Panc1 (cell line): ENCODE measurements around the gene POLE4. TPM values are rescaled to one million over a fixed set of nuclear protein-coding genes. Genes with fewer than 3 reads are reported as not detected.

Experiments used
- ATAC-seq: fragments of 200-7000 bp; cut with Tn5 transposase; 2 replicates; pipeline ENCODE4 v1.9.1; 2020; ENCODE audit warnings: mild to moderate bottlenecking, moderate library complexity
- BruUV-seq: library from RNA; stranded (reverse); fragments of 400-500 nt; replicated peaks from 2 replicates; lab custom pipeline; 2021; lab: Mats Ljungman, UMichigan
- CTCF ChIA-PET: fragments of 300-600 bp; sonication (Branson Sonifier 250); formaldehyde crosslinking; loops from one replicate; lab custom pipeline; 2022; ENCODE audit warnings: antibody characterized with exemption; lab: Charles Lee
- POLR2A ChIA-PET: fragments of 300-600 bp; sonication (Branson Sonifier 250); formaldehyde crosslinking; loops from one replicate; lab custom pipeline; 2022; ENCODE audit warnings: antibody characterized with exemption; lab: Charles Lee
- DNase-seq: peaks from one replicate; pipeline ENCODE4 v3.0.0-alpha.2; 2010; ENCODE audit warnings: low read depth, low spot score
- H3K27ac ChIP-seq: 2 replicates; pipeline ENCODE4 v1.5.1; 2011; ENCODE audit warnings: mild to moderate bottlenecking, low read length, inconsistent platforms
- H3K27me3 ChIP-seq: fragments of 200-500 bp; sonication (Bioruptor generic); 2 replicates; pipeline ENCODE4 v1.6.0; 2014; ENCODE audit warnings: low read length, inconsistent platforms; ENCODE audit not compliant: control insufficient read depth, insufficient read depth
- H3K36me3 ChIP-seq: fragments of 200-500 bp; sonication (Bioruptor generic); 2 replicates; pipeline ENCODE4 v1.5.1; 2014; ENCODE audit warnings: inconsistent platforms, mild to moderate bottlenecking, low read length, moderate library complexity; ENCODE audit not compliant: control insufficient read depth, insufficient read depth
- H3K4me1 ChIP-seq: 2 replicates; pipeline ENCODE4 v1.5.1; 2011; ENCODE audit warnings: inconsistent platforms, mild to moderate bottlenecking, low read length, moderate library complexity; ENCODE audit not compliant: control insufficient read depth, insufficient read depth
- H3K4me3 ChIP-seq, 2 experiments: 2 replicates each; pipeline ENCODE4 v1.5.1; 2011 to 2012; ENCODE audit warnings: low read depth in 2 of 2, low read length in 2 of 2, mild to moderate bottlenecking in 2 of 2, inconsistent platforms in 1 of 2, moderate library complexity in 1 of 2
- H3K9me3 ChIP-seq: fragments of 200-500 bp; sonication (Bioruptor generic); 2 replicates; pipeline ENCODE4 v1.5.1; 2014; ENCODE audit warnings: low read depth, mild to moderate bottlenecking, inconsistent platforms, low read length, moderate library complexity; ENCODE audit not compliant: control insufficient read depth, insufficient read depth
- POLR2AphosphoS5 ChIP-seq: IDR thresholded peaks from 2 replicates; pipeline ENCODE4 v1.6.1; 2012; ENCODE audit warnings: mild to moderate bottlenecking, low read depth, low read length, moderate library complexity
- SIN3A ChIP-seq: IDR thresholded peaks from 2 replicates; pipeline ENCODE4 v1.6.1; 2012; ENCODE audit warnings: low read depth, mild to moderate bottlenecking, low read length, moderate library complexity, borderline replicate concordance; ENCODE audit not compliant: insufficient read depth
- TCF7L2 ChIP-seq: IDR thresholded peaks from 2 replicates; pipeline ENCODE4 v1.6.1; 2011; ENCODE audit warnings: mild to moderate bottlenecking, low read depth, low read length, inconsistent platforms
- in situ Hi-C: cut with HindIII; loops from 2 replicates; pipeline ENCODE4 v1.10.0; 2016; ENCODE audit warnings: low sequenced_read_pairs, low pct_unique_long_range_greater_than_20kb
- intact Hi-C: fragments of 100-400 bp; cut with micrococcal nuclease; formaldehyde crosslinking; loops from one replicate; pipeline ENCODE4 v1.10.0; 2022; ENCODE audit not compliant: unreplicated experiment
- total RNA-seq: library from RNA; stranded (reverse); gene quantifications from one replicate; pipeline ENCODE4 v1.2.1, GENCODE V29; 2021; ENCODE audit not compliant: unreplicated experiment
- TF ChIP-seq, protein P1 (sequence below), 2 experiments: IDR thresholded peaks; 2 replicates each; pipeline ENCODE4 v1.6.1; 2011 to 2012; ENCODE audit warnings: low read depth in 2 of 2, control low read depth in 1 of 2, low read length in 1 of 2, mild to moderate bottlenecking in 1 of 2, moderate library complexity in 1 of 2; ENCODE audit not compliant: insufficient read depth in 1 of 2
- TF ChIP-seq, protein P2 (sequence below): fragments of 450-650 bp; IDR thresholded peaks from 2 replicates; pipeline ENCODE4 v1.5.1; 2017; ENCODE audit warnings: mild to moderate bottlenecking

POLE4 gene
- total RNA-seq, 1 experiment from 2014 or later = 103 TPM

DNA sequence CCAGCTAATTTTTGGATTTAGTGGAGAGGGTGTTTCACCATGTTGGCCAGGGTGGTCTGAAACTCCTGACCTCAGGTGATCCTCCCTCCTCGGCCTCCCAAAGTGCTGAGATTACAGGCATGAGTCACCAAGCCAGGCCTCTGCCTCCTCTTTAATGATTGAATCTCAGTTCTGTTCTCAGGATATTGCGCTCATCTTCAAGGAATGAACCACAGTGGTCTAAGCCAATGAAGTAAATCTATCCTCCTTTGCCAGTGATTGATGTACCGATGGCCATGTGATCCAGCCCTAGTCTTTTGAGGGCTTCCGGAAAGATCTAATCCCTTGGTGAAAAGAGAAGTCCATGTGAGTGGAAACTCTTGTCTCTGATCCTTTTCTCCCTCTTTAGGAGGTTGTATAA is 48.6 kb downstream of the POLE4 start:
- CTCF ChIA-PET = no interaction called here
- POLR2A ChIA-PET = no interaction called here
- H3K4me1 ChIP-seq = no peaks in the 10 kb centered on the region
- H3K27me3 ChIP-seq = no peaks in the 10 kb centered on the region
- TF ChIP-seq SIN3A (no peak), TCF7L2 (no peak), POLR2AphosphoS5 (no peak)
- TF ChIP-seq, protein P1, sequence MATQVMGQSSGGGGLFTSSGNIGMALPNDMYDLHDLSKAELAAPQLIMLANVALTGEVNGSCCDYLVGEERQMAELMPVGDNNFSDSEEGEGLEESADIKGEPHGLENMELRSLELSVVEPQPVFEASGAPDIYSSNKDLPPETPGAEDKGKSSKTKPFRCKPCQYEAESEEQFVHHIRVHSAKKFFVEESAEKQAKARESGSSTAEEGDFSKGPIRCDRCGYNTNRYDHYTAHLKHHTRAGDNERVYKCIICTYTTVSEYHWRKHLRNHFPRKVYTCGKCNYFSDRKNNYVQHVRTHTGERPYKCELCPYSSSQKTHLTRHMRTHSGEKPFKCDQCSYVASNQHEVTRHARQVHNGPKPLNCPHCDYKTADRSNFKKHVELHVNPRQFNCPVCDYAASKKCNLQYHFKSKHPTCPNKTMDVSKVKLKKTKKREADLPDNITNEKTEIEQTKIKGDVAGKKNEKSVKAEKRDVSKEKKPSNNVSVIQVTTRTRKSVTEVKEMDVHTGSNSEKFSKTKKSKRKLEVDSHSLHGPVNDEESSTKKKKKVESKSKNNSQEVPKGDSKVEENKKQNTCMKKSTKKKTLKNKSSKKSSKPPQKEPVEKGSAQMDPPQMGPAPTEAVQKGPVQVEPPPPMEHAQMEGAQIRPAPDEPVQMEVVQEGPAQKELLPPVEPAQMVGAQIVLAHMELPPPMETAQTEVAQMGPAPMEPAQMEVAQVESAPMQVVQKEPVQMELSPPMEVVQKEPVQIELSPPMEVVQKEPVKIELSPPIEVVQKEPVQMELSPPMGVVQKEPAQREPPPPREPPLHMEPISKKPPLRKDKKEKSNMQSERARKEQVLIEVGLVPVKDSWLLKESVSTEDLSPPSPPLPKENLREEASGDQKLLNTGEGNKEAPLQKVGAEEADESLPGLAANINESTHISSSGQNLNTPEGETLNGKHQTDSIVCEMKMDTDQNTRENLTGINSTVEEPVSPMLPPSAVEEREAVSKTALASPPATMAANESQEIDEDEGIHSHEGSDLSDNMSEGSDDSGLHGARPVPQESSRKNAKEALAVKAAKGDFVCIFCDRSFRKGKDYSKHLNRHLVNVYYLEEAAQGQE (IDR thresholded peaks at IDR 0.05; ENCODE audit: insufficient read depth in 1 of 2, low read depth in 2 of 2, low read length in 1 of 2) = no peak
- TF ChIP-seq, protein P2, sequence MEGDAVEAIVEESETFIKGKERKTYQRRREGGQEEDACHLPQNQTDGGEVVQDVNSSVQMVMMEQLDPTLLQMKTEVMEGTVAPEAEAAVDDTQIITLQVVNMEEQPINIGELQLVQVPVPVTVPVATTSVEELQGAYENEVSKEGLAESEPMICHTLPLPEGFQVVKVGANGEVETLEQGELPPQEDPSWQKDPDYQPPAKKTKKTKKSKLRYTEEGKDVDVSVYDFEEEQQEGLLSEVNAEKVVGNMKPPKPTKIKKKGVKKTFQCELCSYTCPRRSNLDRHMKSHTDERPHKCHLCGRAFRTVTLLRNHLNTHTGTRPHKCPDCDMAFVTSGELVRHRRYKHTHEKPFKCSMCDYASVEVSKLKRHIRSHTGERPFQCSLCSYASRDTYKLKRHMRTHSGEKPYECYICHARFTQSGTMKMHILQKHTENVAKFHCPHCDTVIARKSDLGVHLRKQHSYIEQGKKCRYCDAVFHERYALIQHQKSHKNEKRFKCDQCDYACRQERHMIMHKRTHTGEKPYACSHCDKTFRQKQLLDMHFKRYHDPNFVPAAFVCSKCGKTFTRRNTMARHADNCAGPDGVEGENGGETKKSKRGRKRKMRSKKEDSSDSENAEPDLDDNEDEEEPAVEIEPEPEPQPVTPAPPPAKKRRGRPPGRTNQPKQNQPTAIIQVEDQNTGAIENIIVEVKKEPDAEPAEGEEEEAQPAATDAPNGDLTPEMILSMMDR = no peak
- intact Hi-C loops = no loop called here
- no peaks in the 10 kb centered on the region for H3K9me3 ChIP-seq
- in situ Hi-C loops = no loop called here
- BruUV-seq = no TSS peak
- no peak overlapping the region for H3K27ac ChIP-seq
- ATAC-seq = no peak
- H3K36me3 ChIP-seq = no peaks in the 10 kb centered on the region
- DNase-seq = no peak
- no peak overlapping the region for H3K4me3 ChIP-seq

DNA sequence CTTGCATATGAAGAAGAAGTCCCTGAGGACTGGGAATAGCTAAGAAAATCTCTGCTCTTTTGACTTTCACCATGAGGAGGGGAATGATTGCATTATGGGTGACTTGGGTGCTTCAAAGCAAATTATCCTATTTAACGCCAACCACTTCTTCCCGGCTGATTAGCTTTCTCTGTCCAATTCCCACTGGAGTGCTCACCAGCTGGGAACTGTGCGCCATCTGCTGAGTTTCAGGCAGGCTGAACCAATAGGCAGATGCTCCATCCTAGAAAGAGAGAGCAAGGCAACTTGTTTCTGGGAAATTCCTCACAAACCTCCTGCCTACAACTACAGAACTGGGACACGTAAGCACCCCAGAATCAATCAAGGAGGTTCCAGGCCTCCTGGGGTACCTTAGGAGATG is 49.4 kb downstream of the POLE4 start:
- ATAC-seq = no peak
- H3K36me3 ChIP-seq = no peaks in the 10 kb centered on the region
- DNase-seq = no peak
- H3K4me1 ChIP-seq = no peaks in the 10 kb centered on the region
- H3K9me3 ChIP-seq = no peaks in the 10 kb centered on the region
- H3K27ac ChIP-seq = no peak overlapping the region
- in situ Hi-C loops (no loop called here), intact Hi-C loops (no loop called here)
- TF ChIP-seq POLR2AphosphoS5 = no peak
- no peak for TF ChIP-seq SIN3A
- TF ChIP-seq, protein P1 (IDR thresholded peaks at IDR 0.05; ENCODE audit: insufficient read depth in 1 of 2, low read depth in 2 of 2, low read length in 1 of 2) = no peak
- no peak for TF ChIP-seq TCF7L2
- TF ChIP-seq, protein P2 = no peak; the same call in 1 of the 2 replicates
- no peaks in the 10 kb centered on the region for H3K27me3 ChIP-seq
- H3K4me3 ChIP-seq = no peak overlapping the region
- ChIA-PET CTCF (no interaction called here), POLR2A (no interaction called here)
- no TSS peak for BruUV-seq
